NB4 (cell line): Measurements from ENCODE around the gene GAL.

ENCODE experiments used
- CTCF ChIP-seq: IDR thresholded peaks from one replicate; pipeline ENCODE4 v1.5.1; 2012; ENCODE audit warnings: low read depth, low read length
- MYC ChIP-seq: IDR thresholded peaks from 2 replicates; pipeline ENCODE4 v1.6.1; 2011; ENCODE audit warnings: low read depth, low read length
- POLR2A ChIP-seq: IDR thresholded peaks from 2 replicates; pipeline ENCODE4 v1.6.1; 2011; ENCODE audit warnings: mild to moderate bottlenecking; ENCODE audit not compliant: insufficient read length; ENCODE audit errors: extremely low read depth
- TF ChIP-seq, protein P1 (sequence below): IDR thresholded peaks from 2 replicates; pipeline ENCODE4 v1.6.1; 2011; ENCODE audit warnings: low read depth, low read length

GRCh38 chr11:68686486-68686885 is 2.1 kb downstream of the GAL start:
- TF ChIP-seq POLR2A (no peak), CTCF (no peak), MYC (no peak)
- TF ChIP-seq, protein P1, sequence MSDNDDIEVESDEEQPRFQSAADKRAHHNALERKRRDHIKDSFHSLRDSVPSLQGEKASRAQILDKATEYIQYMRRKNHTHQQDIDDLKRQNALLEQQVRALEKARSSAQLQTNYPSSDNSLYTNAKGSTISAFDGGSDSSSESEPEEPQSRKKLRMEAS = no peak
